ENCODE measurements around the gene MICAL3. TPM values are rescaled to one million over a fixed set of nuclear protein-coding genes. Genes with fewer than 3 reads are reported as not detected.

MICAL3 gene
- polyA plus RNA-seq, 1 of the 3 experiments (the other 2 are of a cell fraction), result 83.1 TPM

DNA sequence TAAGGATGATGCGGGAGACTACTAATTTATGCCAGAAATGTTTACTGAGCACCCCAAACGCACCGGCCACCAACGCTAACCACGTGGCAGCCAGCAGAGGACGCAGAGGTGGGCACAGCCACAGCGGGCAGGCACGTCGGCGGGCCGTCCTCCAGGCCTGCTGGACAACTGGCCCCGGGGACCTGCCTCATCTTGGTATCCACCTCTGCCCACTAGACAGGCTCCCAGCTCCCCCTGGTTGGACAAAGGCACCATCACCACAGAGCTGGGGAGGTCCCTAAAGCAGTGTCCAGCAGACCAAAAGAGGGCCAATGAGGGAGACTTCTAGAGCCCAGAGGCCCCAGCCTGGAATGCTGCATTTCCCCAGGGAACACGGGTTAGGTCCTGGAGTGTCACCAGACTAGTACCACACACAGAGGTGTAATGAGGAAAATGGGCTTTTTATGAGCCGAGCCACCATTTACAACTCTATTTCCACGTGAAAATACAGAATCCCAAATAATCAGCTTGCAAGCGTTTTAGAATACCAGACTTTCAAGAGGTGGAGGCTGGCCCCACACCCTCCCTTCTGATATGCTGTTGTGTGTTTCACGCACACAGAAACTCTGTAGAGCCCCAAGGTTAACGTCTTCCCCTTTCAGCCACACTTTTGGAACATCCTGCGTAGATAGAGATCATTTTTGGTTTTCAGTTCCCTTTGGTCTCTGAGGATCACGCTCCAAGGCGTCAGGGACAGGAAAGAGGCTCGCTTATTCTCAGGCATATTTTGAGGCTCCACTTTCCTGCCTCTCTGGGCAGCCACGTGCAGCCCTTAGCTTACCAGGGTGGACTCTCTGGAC is 226.4 kb downstream of the MICAL3 start:
- ChIA-PET CTCF (no interaction called here), POLR2A (no interaction called here)
- H2AFZ ChIP-seq (ENCODE audit: low read depth), result no peak overlapping the region
- no peaks in the 10 kb centered on the region for H3K9me3 ChIP-seq
- 97% methylated on average over 16 of the region's 23 CpGs for WGBS (ENCODE audit: low lambda C conversion rate)
- peaks cover 0 to 21% of the 10 kb centered on the region in 2 experiments for H3K36me3 ChIP-seq (replicated peaks in 1 of 2; ENCODE audit: control insufficient read depth in 1 of 2, insufficient read depth in 2 of 2, low read length in 1 of 2)
- no peaks in the 10 kb centered on the region for H4K20me1 ChIP-seq (ENCODE audit: insufficient read depth)
- TF ChIP-seq, protein P1, sequence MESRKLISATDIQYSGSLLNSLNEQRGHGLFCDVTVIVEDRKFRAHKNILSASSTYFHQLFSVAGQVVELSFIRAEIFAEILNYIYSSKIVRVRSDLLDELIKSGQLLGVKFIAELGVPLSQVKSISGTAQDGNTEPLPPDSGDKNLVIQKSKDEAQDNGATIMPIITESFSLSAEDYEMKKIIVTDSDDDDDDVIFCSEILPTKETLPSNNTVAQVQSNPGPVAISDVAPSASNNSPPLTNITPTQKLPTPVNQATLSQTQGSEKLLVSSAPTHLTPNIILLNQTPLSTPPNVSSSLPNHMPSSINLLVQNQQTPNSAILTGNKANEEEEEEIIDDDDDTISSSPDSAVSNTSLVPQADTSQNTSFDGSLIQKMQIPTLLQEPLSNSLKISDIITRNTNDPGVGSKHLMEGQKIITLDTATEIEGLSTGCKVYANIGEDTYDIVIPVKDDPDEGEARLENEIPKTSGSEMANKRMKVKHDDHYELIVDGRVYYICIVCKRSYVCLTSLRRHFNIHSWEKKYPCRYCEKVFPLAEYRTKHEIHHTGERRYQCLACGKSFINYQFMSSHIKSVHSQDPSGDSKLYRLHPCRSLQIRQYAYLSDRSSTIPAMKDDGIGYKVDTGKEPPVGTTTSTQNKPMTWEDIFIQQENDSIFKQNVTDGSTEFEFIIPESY (IDR thresholded peaks at IDR 0.05; ENCODE audit: borderline replicate concordance, low read depth), result no peak
- TF ChIP-seq, protein P2, sequence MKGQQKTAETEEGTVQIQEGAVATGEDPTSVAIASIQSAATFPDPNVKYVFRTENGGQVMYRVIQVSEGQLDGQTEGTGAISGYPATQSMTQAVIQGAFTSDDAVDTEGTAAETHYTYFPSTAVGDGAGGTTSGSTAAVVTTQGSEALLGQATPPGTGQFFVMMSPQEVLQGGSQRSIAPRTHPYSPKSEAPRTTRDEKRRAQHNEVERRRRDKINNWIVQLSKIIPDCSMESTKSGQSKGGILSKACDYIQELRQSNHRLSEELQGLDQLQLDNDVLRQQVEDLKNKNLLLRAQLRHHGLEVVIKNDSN (IDR thresholded peaks at IDR 0.05; ENCODE audit: borderline replicate concordance, low read depth), result no peak
- TF ChIP-seq ELF1 (IDR thresholded peaks at IDR 0.05) (no peak), SMC3 (IDR thresholded peaks at IDR 0.05; ENCODE audit: low read depth, low read length) (no peak), TCF12 (IDR thresholded peaks at IDR 0.05) (no peak), RXRA (IDR thresholded peaks at IDR 0.05; ENCODE audit: borderline replicate concordance, low read depth) (no peak), TEAD4 (IDR thresholded peaks at IDR 0.05; ENCODE audit: borderline replicate concordance, insufficient read depth) (no peak), YY1 (IDR thresholded peaks at IDR 0.05; ENCODE audit: low read depth) (no peak), SIN3A (IDR thresholded peaks at IDR 0.05; ENCODE audit: borderline replicate concordance, low read depth, low read length) (no peak), FOXM1 (IDR thresholded peaks at IDR 0.05; ENCODE audit: low read depth) (no peak), RAD21 (IDR thresholded peaks at IDR 0.05; ENCODE audit: low read length) (no peak)
- TF ChIP-seq, protein P3, sequence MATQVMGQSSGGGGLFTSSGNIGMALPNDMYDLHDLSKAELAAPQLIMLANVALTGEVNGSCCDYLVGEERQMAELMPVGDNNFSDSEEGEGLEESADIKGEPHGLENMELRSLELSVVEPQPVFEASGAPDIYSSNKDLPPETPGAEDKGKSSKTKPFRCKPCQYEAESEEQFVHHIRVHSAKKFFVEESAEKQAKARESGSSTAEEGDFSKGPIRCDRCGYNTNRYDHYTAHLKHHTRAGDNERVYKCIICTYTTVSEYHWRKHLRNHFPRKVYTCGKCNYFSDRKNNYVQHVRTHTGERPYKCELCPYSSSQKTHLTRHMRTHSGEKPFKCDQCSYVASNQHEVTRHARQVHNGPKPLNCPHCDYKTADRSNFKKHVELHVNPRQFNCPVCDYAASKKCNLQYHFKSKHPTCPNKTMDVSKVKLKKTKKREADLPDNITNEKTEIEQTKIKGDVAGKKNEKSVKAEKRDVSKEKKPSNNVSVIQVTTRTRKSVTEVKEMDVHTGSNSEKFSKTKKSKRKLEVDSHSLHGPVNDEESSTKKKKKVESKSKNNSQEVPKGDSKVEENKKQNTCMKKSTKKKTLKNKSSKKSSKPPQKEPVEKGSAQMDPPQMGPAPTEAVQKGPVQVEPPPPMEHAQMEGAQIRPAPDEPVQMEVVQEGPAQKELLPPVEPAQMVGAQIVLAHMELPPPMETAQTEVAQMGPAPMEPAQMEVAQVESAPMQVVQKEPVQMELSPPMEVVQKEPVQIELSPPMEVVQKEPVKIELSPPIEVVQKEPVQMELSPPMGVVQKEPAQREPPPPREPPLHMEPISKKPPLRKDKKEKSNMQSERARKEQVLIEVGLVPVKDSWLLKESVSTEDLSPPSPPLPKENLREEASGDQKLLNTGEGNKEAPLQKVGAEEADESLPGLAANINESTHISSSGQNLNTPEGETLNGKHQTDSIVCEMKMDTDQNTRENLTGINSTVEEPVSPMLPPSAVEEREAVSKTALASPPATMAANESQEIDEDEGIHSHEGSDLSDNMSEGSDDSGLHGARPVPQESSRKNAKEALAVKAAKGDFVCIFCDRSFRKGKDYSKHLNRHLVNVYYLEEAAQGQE (IDR thresholded peaks at IDR 0.05; ENCODE audit: low read depth, low read length), result no peak
- no peaks in the 10 kb centered on the region for H3K27me3 ChIP-seq (ENCODE audit: insufficient read depth)
- no peak overlapping the region for H3K4me3 ChIP-seq (ENCODE audit: low read depth in 2 of 2, low read length in 1 of 2)
- H3K79me2 ChIP-seq (ENCODE audit: insufficient read depth), result no peaks in the 10 kb centered on the region
- no peaks in the 10 kb centered on the region for H3K4me1 ChIP-seq (ENCODE audit: control insufficient read depth in 1 of 2, insufficient read depth in 2 of 2, low read depth in 1 of 2, low read length in 1 of 2)
- H3K9ac ChIP-seq, result no peak overlapping the region
- no peak overlapping the region for H3K4me2 ChIP-seq
- no peak overlapping the region for H3K27ac ChIP-seq (ENCODE audit: low read depth in 2 of 2, low read length in 1 of 2)
- DNase-seq, result no peak
- no peaks in the 10 kb centered on the region for H3K9me2 ChIP-seq
- no peaks in the 10 kb centered on the region for H3F3A ChIP-seq (replicated peaks; ENCODE audit: insufficient read depth)
